ENCODE data around the gene ROCK1. TPM values are rescaled to one million over a fixed set of nuclear protein-coding genes. Genes with fewer than 3 reads are reported as not detected.

ROCK1 gene
- total RNA-seq, 1 experiment from 2014 or later, result 30.8 TPM

Other genes with a start within 250 kb of the ROCK1 start
- gene GREB1L, start 130.4 kb upstream of the ROCK1 start, total RNA-seq (2014; rRNA removed; shearing (Covaris generic)), result 3.5 and 4.0 TPM in 2 replicates

Data from A172 (cell line).